ENCODE results near the gene OASL. TPM values are rescaled to one million over a fixed set of nuclear protein-coding genes. Genes with fewer than 3 reads are reported as not detected.

The OASL gene, protein sequence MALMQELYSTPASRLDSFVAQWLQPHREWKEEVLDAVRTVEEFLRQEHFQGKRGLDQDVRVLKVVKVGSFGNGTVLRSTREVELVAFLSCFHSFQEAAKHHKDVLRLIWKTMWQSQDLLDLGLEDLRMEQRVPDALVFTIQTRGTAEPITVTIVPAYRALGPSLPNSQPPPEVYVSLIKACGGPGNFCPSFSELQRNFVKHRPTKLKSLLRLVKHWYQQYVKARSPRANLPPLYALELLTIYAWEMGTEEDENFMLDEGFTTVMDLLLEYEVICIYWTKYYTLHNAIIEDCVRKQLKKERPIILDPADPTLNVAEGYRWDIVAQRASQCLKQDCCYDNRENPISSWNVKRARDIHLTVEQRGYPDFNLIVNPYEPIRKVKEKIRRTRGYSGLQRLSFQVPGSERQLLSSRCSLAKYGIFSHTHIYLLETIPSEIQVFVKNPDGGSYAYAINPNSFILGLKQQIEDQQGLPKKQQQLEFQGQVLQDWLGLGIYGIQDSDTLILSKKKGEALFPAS
- 1.2 to 2.6 TPM (median 2.1 TPM) in 5 replicates for total RNA-seq (2022; extraction: Qiagen RNA extraction)

DNA sequence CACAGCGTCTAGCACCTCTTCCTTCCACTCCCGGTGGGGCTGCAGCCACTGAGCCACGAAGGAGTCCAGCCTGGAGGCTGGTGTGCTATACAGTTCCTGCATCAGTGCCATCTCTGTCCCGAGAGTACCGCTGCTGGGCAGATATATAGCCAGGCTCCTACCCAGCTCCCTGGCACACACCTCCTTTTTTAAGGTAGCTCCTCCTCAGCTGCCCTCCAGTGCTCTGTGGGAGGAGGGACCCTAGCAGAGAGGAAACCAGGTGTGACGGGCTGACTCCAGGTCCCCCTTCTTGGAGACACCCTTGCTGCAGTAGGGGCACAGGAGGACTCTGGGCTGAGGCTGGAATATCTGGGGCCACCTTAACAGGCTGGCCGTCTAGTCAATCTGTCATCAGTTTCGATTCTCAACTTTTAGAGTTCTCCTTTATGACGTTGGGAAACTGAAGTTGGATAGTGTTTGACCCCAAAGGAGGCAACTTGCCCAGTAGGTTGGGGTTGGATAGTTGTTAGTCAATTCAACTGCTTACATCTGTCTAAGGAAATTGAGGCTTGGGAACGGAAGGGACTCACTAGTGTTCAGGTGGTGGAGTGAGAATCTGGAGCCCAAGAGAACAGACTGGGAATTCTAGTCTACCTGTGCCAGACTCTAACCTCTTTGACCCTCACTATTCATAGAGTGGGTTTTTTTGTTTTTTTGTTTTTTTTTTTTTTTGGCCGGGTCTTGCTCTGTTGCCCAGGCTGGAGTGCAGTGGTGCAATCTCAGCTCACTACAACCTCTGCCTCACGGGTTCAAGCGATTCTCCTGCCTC lies at the start of gene OASL:
Gene OASL, minus strand, starts transcription at position 386 of the 808 bp plus-strand sequence. Its CDS starts 275 bp downstream, at position 111.

DNA sequence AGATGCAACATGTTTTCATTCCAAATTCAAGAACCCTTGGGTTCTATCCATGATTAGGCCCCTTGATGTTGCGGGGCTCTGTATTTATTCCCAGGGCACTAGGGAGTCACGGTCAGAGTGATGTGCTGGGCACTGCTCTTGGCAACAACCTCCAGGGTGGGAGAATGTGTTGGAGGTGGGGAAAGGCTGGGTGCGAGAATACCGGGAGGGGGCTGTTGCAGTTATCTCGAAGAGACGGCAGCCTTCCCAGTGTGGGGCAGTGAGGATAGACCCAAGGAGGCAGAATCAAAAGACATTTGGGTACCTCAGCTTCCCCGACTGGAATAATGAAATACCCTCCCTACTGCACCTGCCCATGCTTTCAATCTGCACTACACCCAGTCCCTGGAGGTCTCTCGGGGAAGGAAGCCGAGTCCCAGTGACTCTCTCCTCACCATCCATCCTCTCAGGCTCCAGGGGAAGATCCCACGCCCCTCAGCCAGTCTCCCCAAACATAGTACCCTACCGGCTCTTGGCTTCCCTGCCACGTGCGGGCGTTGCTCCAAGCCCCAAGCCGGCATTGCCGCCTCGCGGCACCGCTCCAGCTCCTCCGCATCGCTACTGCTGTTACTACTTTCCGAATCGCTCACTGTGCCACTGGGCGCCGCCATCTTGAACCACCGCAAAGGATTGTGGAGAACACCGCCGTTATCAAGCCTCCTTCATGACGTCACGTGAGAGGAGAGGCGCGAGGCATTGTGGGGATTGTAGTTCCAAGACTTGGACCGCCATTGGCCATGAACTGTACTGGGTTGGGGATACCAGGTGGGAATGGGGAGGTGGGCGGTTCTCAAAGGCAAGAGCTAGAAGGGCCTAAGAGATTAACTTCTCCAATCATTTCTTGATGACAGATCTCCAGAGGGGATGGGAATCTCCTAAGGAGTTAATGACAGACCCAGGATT lies 22.9 kb downstream of the OASL start, which contains the start of gene C12orf43:
Gene C12orf43, minus strand, starts transcription at position 663 of the 942 bp plus-strand sequence. Its CDS starts 13 bp downstream, at position 650.

DNA sequence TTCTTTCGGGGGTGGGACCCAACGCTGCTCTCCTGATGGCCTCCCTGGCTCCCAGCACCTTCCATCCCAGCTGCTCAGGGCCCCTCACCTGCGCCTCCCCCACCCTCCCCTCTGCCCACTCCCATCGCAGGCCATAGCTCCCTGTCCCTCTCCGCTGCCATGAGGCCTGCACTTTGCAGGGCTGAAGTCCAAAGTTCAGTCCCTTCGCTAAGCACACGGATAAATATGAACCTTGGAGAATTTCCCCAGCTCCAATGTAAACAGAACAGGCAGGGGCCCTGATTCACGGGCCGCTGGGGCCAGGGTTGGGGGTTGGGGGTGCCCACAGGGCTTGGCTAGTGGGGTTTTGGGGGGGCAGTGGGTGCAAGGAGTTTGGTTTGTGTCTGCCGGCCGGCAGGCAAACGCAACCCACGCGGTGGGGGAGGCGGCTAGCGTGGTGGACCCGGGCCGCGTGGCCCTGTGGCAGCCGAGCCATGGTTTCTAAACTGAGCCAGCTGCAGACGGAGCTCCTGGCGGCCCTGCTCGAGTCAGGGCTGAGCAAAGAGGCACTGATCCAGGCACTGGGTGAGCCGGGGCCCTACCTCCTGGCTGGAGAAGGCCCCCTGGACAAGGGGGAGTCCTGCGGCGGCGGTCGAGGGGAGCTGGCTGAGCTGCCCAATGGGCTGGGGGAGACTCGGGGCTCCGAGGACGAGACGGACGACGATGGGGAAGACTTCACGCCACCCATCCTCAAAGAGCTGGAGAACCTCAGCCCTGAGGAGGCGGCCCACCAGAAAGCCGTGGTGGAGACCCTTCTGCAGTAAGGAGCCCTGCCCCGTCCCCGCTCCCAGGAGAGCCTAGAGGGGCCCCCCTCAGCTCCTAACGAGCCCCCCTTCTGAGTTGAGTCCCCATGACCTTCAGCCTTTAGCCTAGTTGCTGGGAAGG lies 60.5 kb downstream of the OASL start, which contains the start of gene HNF1A:
Gene HNF1A, plus strand, starts transcription at position 248 of the 924 bp plus-strand sequence. Its CDS starts 226 bp downstream, at position 474.

Other genes with a start within 250 kb of the OASL start
- 33.3 to 57.5 TPM (median 52.1 TPM) in 5 replicates for gene SPPL3, start 134.9 kb downstream of the OASL start, total RNA-seq (2022; extraction: Qiagen RNA extraction)
- gene HNF1A, start 60.7 kb downstream of the OASL start, total RNA-seq (2022; extraction: Qiagen RNA extraction), result 2.8 to 4.9 TPM (median 4.5 TPM) in 5 replicates
- gene C12orf43, start 22.8 kb downstream of the OASL start, total RNA-seq (2022; extraction: Qiagen RNA extraction), result 21.1 to 26.0 TPM (median 22.9 TPM) in 5 replicates
- gene P2RX7, start 93.6 kb upstream of the OASL start, total RNA-seq (2022; extraction: Qiagen RNA extraction), result not detected in 5 replicates
- gene P2RX4, start 170.9 kb upstream of the OASL start, total RNA-seq (2022; extraction: Qiagen RNA extraction), result 14.2 to 19.5 TPM (median 18.4 TPM) in 5 replicates